K562 (cell line): Measurements from ENCODE around the gene PSMB10. TPM values are rescaled to one million over a fixed set of nuclear protein-coding genes. Genes with fewer than 3 reads are reported as not detected.

ENCODE experiments used
- ATAC-seq: fragments of 200-7000 bp; cut with Tn5 transposase; 3 replicates; pipeline ENCODE4 v1.9.1; 2020; ENCODE audit warnings: moderate library complexity
- BruUV-seq: library from RNA; stranded (reverse); fragments of 400-500 nt; replicated peaks from 2 replicates; lab custom pipeline; 2021; lab: Mats Ljungman, UMichigan
- CTCF ChIA-PET: fragments of 300-600 bp; formaldehyde crosslinking; extraction: SDS; loops from one replicate; lab custom pipeline; 2021; ENCODE audit warnings: low intra/inter-chr PET ratio; lab: Yijun Ruan, JAX
- POLR2A ChIA-PET: fragments of 300-600, 350-650 bp; sonication (Branson Sonifier 250); formaldehyde crosslinking; extraction: SDS; loops from one replicate; lab custom pipeline; 2021; ENCODE audit warnings: antibody characterized with exemption, inconsistent platforms; lab: Yijun Ruan, JAX
- DNase-seq, 4 experiments: peaks; one replicate each; pipeline versions ENCODE4 v3.0.0 to v3.0.0-alpha.2; 2011 to 2018; ENCODE audit warnings: low spot score in 3 of 4, mixed read lengths in 3 of 4; ENCODE audit errors: extremely low read depth in 1 of 4
- FAIRE-seq: peaks from 2 replicates; lab custom pipeline; 2011; peaks lifted over from hg19 to GRCh38; lab: Jason Lieb, UNC
- H2AFZ ChIP-seq: 2 replicates; pipeline ENCODE4 v1.6.0; 2011; ENCODE audit warnings: low read depth, low read length, control low read depth, inconsistent platforms
- H3K27ac ChIP-seq: fragments of 200-600 bp; 3 replicates; pipeline ENCODE4 v1.8.0; 2011; ENCODE audit warnings: low read depth, mild to moderate bottlenecking, control low read depth, inconsistent platforms, low read length, moderate library complexity, mixed read lengths; ENCODE audit errors: extremely low read depth
- H3K27me3 ChIP-seq, 2 experiments: fragments of 300-600 bp in 1 of 2; 2 replicates in 1 of 2; 3 replicates in 1 of 2; pipeline versions ENCODE4 v1.6.0 to v1.8.0; 2011; ENCODE audit warnings: inconsistent platforms in 2 of 2, low read length in 2 of 2, mild to moderate bottlenecking in 1 of 2, mixed read lengths in 1 of 2, moderate library complexity in 1 of 2; ENCODE audit not compliant: control insufficient read depth in 2 of 2, insufficient read depth in 2 of 2
- H3K36me3 ChIP-seq: fragments of 300-600 bp; 3 replicates; pipeline ENCODE4 v1.8.0; 2011; ENCODE audit warnings: mild to moderate bottlenecking, low read length, inconsistent platforms; ENCODE audit not compliant: control insufficient read depth, insufficient read depth
- H3K4me1 ChIP-seq, 2 experiments: fragments of 200-600 bp in 1 of 2; replicated peaks in 1 of 2; 2 replicates in 1 of 2; 3 replicates in 1 of 2; pipeline versions ENCODE4 v1.5.1 to v1.8.0; 2011; ENCODE audit warnings: inconsistent platforms in 2 of 2, low read length in 2 of 2, mild to moderate bottlenecking in 1 of 2, mixed read lengths in 1 of 2, moderate library complexity in 1 of 2; ENCODE audit not compliant: control insufficient read depth in 2 of 2, insufficient read depth in 2 of 2
- H3K4me2 ChIP-seq: 2 replicates; pipeline ENCODE4 v1.6.1; 2011; ENCODE audit warnings: low read length, control low read depth, inconsistent platforms, mixed read lengths; ENCODE audit not compliant: insufficient read depth
- H3K4me3 ChIP-seq: fragments of 200-600 bp; sonication (generic), shearing (Covaris generic); 2 replicates; pipeline ENCODE4 v1.5.1; 2016; ENCODE audit warnings: control low read depth, inconsistent platforms
- H3K79me2 ChIP-seq: fragments of 200-600 bp; 3 replicates; pipeline ENCODE4 v1.8.0; 2011; ENCODE audit warnings: low read length, inconsistent platforms; ENCODE audit not compliant: control insufficient read depth, insufficient read depth
- H3K9ac ChIP-seq, 2 experiments: 2 replicates each; pipeline versions ENCODE4 v1.6.0 to v1.6.1; 2011; ENCODE audit warnings: low read depth in 2 of 2, low read length in 2 of 2, control low read depth in 1 of 2, inconsistent platforms in 1 of 2, mild to moderate bottlenecking in 1 of 2, mixed read lengths in 1 of 2; ENCODE audit not compliant: insufficient read depth in 1 of 2
- H3K9me1 ChIP-seq: one replicate; pipeline ENCODE4 v1.6.0; 2011; ENCODE audit warnings: inconsistent platforms, mild to moderate bottlenecking, low read length, moderate library complexity; ENCODE audit not compliant: control insufficient read depth, insufficient read depth
- H3K9me3 ChIP-seq: replicated peaks from 2 replicates; pipeline ENCODE4 v1.5.1; 2011; ENCODE audit warnings: low read depth, low read length, inconsistent platforms; ENCODE audit not compliant: control insufficient read depth, insufficient read depth
- H4K20me1 ChIP-seq: replicated peaks from 2 replicates; pipeline ENCODE4 v1.6.1; 2011; ENCODE audit warnings: low read length, inconsistent platforms, mixed read lengths; ENCODE audit not compliant: control insufficient read depth, insufficient read depth
- DPF2 ChIP-seq: fragments of 450-650 bp; IDR thresholded peaks from 2 replicates; pipeline ENCODE4 v1.6.1; 2016
- FOXJ2 ChIP-seq: fragments of 200-800 bp; sonication (Bioruptor generic); IDR thresholded peaks from 2 replicates; pipeline ENCODE4 v1.6.1; 2016; ENCODE audit warnings: missing genetic modification characterization, missing compliant biosample characterization
- HCFC1 ChIP-seq: IDR thresholded peaks from 2 replicates; pipeline ENCODE4 v1.6.1; 2012; ENCODE audit warnings: low read depth, low read length, improper control_type of control experiment
- HNRNPLL ChIP-seq: fragments of 200-400 bp; formaldehyde crosslinking; IDR thresholded peaks from 2 replicates; pipeline ENCODE4 v1.6.1; 2017; ENCODE audit warnings: low read length, low read depth, mild to moderate bottlenecking; ENCODE audit not compliant: poor library complexity, severe bottlenecking
- KLF13 ChIP-seq: fragments of 450-650 bp; IDR thresholded peaks from 2 replicates; pipeline ENCODE4 v1.6.1; 2016; ENCODE audit warnings: missing genetic modification characterization, low read depth, mild to moderate bottlenecking, missing compliant biosample characterization, moderate library complexity, borderline replicate concordance
- NCOA6 ChIP-seq: fragments of 450-650 bp; IDR thresholded peaks from 2 replicates; pipeline ENCODE4 v1.6.1; 2017; ENCODE audit warnings: mild to moderate bottlenecking
- NFYB ChIP-seq: IDR thresholded peaks from 2 replicates; pipeline ENCODE4 v1.6.1; 2011; ENCODE audit warnings: mild to moderate bottlenecking, moderate library complexity; ENCODE audit not compliant: insufficient read length; ENCODE audit errors: extremely low read depth
- PHB ChIP-seq: fragments of 250-450 bp; sonication (Bioruptor Pico); IDR thresholded peaks from 2 replicates; pipeline ENCODE4 v1.5.0; 2021
- POLR2A ChIP-seq: fragments of 450-650 bp; conservative IDR thresholded peaks from 2 replicates; pipeline ENCODE4 v1.6.1; 2016
- TAL1 ChIP-seq: fragments of 450-650 bp; IDR thresholded peaks from 2 replicates; pipeline ENCODE4 v1.6.1; 2016; ENCODE audit warnings: mild to moderate bottlenecking
- XRCC5 ChIP-seq: fragments of 200-400 bp; formaldehyde crosslinking; IDR thresholded peaks from 2 replicates; pipeline ENCODE4 v1.6.1; 2017; ENCODE audit warnings: low read depth, mild to moderate bottlenecking, low read length
- ZKSCAN3 ChIP-seq: fragments of 250-450 bp; sonication (Bioruptor Pico); IDR thresholded peaks from 2 replicates; pipeline ENCODE4 v1.4.0; 2020
- WGBS: fragments of 100-300 bp; shearing (Covaris generic); methylation state at CpG from one replicate; pipeline ENCODE4 v1.1.6; 2016; ENCODE audit warnings: low coverage, mixed read lengths; ENCODE audit not compliant: insufficient coverage; ENCODE audit errors: missing lambda C conversion rate; 5-methylcytosine and 5-hydroxymethylcytosine counted together
- in situ Hi-C: fragments of 300-500 bp; cut with MboI; formaldehyde crosslinking; loops from 4 replicates; pipeline ENCODE4 v1.15.0; 2018; ENCODE audit warnings: inconsistent platforms, mixed read lengths
- intact Hi-C: fragments of 100-400 bp; cut with micrococcal nuclease; formaldehyde crosslinking; loops from 2 replicates; pipeline ENCODE4 v1.14.2; 2022
- polyA plus RNA-seq, 8 experiments: library from polyadenylated mRNA; depleted of rRNA in 4 of 8; stranded (reverse) in 5 of 8; unstranded in 3 of 8; fragments of >200 nt; fragmentation: Nextera tagmentation in 2 of 8; fragmentation: Illumina TruSeq in 1 of 8; extraction: Ambion mirVana in 2 of 8; extraction: Trizol in 1 of 8; gene quantifications; 2 replicates each; pipeline versions ENCODE4 v1.2.1 to v1.2.3, GENCODE V29; 2011 to 2014; ENCODE audit warnings: inconsistent platforms in 1 of 8, missing spikeins in 1 of 8
- total RNA-seq, 7 experiments: library from RNA; depleted of rRNA in 6 of 7; stranded (reverse); fragments of >200 nt in 6 of 7; fragmentation: Illumina TruSeq in 2 of 7; extraction: Trizol in 2 of 7; gene quantifications; 2 replicates each; pipeline versions ENCODE4 v1.2.1 to v1.2.3, GENCODE V29; 2011 to 2021; ENCODE audit warnings: low replicate concordance in 1 of 7
- TF ChIP-seq, protein P1 (sequence below): sonication (generic); formaldehyde crosslinking; IDR thresholded peaks from 2 replicates; pipeline ENCODE4 v1.8.0; 2022; ENCODE audit warnings: mild to moderate bottlenecking, missing genetic modification reagents
- TF ChIP-seq, protein P2 (sequence below): fragments of 450-650 bp; IDR thresholded peaks from 2 replicates; pipeline ENCODE4 v1.6.1; 2018; ENCODE audit warnings: mild to moderate bottlenecking, low read depth; ENCODE audit not compliant: partially characterized antibody
- TF ChIP-seq, protein P3 (sequence below): fragments of 450-650 bp; IDR thresholded peaks from 2 replicates; pipeline ENCODE4 v1.6.1; 2018; ENCODE audit not compliant: partially characterized antibody

Gene PSMB10
- total and polyA plus RNA-seq, 9 of the 15 experiments (the other 6 are each of a cell fraction or from before 2014, with no cell fraction given) = 11.7 to 105 (median 51.0) TPM

- H2AFZ ChIP-seq = no peak overlapping the region
- intact Hi-C loops = loop anchor here (10.0 kb wide), 1 partner anchor 156 kb away; no protein-coding TSS in a partner anchor
- peaks cover 9 to 39% of the 10 kb centered on the region in 2 experiments; a peak in 4 of 5 replicates for H3K4me1 ChIP-seq
- H3K9me1 ChIP-seq = no peaks in the 10 kb centered on the region
- ChIA-PET CTCF (no interaction called here), POLR2A (interaction anchor here (0.8 to 3.1 kb wide), 2 partner anchors 10 to 17 kb away, joined by 3 to 11 read pairs; no protein-coding TSS in a partner anchor)
- no peak for DNase-seq
- peaks cover 19% of the 10 kb centered on the region; the same call in 2 of the 3 replicates for H3K36me3 ChIP-seq
- in situ Hi-C loops = no loop called here
- TF ChIP-seq HCFC1 = no peak
- no peak for TF ChIP-seq KLF13 (tag)
- no peak for TF ChIP-seq DPF2
- no peak for TF ChIP-seq NFYB
- TF ChIP-seq, protein P1, sequence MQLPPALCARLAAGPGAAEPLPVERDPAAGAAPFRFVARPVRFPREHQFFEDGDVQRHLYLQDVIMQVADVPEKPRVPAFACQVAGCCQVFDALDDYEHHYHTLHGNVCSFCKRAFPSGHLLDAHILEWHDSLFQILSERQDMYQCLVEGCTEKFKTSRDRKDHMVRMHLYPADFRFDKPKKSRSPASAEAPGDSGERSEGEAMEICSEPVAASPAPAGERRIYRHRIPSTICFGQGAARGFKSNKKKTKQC (CRISPR knock-in tag) = no peak
- no peak for TF ChIP-seq TAL1
- no peak for TF ChIP-seq FOXJ2 (tag)
- no peak for TF ChIP-seq XRCC5
- no peak for TF ChIP-seq PHB (CRISPR knock-in tag)
- TF ChIP-seq NCOA6 = no peak
- TF ChIP-seq POLR2A = no peak
- TF ChIP-seq ZKSCAN3 (CRISPR knock-in tag) = no peak
- TF ChIP-seq, protein P2, sequence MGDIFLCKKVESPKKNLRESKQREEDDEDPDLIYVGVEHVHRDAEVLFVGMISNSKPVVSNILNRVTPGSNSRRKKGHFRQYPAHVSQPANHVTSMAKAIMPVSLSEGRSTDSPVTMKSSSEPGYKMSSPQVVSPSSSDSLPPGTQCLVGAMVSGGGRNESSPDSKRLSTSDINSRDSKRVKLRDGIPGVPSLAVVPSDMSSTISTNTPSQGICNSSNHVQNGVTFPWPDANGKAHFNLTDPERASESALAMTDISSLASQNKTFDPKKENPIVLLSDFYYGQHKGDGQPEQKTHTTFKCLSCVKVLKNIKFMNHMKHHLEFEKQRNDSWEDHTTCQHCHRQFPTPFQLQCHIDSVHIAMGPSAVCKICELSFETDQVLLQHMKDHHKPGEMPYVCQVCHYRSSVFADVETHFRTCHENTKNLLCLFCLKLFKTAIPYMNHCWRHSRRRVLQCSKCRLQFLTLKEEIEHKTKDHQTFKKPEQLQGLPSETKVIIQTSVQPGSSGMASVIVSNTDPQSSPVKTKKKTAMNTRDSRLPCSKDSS = no peak
- TF ChIP-seq, protein P3, sequence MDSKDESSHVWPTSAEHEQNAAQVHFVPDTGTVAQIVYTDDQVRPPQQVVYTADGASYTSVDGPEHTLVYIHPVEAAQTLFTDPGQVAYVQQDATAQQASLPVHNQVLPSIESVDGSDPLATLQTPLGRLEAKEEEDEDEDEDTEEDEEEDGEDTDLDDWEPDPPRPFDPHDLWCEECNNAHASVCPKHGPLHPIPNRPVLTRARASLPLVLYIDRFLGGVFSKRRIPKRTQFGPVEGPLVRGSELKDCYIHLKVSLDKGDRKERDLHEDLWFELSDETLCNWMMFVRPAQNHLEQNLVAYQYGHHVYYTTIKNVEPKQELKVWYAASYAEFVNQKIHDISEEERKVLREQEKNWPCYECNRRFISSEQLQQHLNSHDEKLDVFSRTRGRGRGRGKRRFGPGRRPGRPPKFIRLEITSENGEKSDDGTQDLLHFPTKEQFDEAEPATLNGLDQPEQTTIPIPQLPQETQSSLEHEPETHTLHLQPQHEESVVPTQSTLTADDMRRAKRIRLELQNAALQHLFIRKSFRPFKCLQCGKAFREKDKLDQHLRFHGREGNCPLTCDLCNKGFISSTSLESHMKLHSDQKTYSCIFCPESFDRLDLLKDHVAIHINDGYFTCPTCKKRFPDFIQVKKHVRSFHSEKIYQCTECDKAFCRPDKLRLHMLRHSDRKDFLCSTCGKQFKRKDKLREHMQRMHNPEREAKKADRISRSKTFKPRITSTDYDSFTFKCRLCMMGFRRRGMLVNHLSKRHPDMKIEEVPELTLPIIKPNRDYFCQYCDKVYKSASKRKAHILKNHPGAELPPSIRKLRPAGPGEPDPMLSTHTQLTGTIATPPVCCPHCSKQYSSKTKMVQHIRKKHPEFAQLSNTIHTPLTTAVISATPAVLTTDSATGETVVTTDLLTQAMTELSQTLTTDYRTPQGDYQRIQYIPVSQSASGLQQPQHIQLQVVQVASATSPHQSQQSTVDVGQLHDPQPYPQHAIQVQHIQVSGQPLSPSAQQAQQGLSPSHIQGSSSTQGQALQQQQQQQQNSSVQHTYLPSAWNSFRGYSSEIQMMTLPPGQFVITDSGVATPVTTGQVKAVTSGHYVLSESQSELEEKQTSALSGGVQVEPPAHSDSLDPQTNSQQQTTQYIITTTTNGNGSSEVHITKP = no peak
- no peak for TF ChIP-seq HNRNPLL
- H3K9me3 ChIP-seq = no peaks in the 10 kb centered on the region
- H3K4me3 ChIP-seq = no peak overlapping the region
- no peak for FAIRE-seq
- H4K20me1 ChIP-seq = peaks cover 12% of the 10 kb centered on the region
- H3K79me2 ChIP-seq = peaks cover 5% of the 10 kb centered on the region
- no peak for ATAC-seq
- 0 out of 4 replicates have a peak overlapping the region, but pooled peaks of 1 of the 2 experiments have one; percentile 37 for H3K9ac ChIP-seq
- no peak overlapping the region for H3K4me2 ChIP-seq
- H3K27ac ChIP-seq = no peak overlapping the region
- BruUV-seq = no TSS peak
- H3K27me3 ChIP-seq = no peaks in the 10 kb centered on the region
- 80% methylated on average over 3 of the region's 3 CpGs for WGBS
These were observed 48.3 kb downstream of the PSMB10 start for GRCh38 chr16:67888331-67888730.
